Skeletal muscle satellite cell (primary cell): Measurements from ENCODE around the gene MTCH1.
A peak's percentile ranks its signal among the peaks of the same experiment; 100 is the strongest.

ENCODE experiments used
- H3K27me3 ChIP-seq: 2 replicates; pipeline ENCODE4 v1.7.0; 2013; ENCODE audit warnings: low read length; ENCODE audit not compliant: control insufficient read depth, insufficient read depth
- H3K36me3 ChIP-seq: 2 replicates; pipeline ENCODE4 v1.7.0; 2013; ENCODE audit warnings: mild to moderate bottlenecking, control low read depth, low read length; ENCODE audit not compliant: insufficient read depth
- H3K4me1 ChIP-seq: 2 replicates; pipeline ENCODE4 v1.7.0; 2013; ENCODE audit warnings: low read length; ENCODE audit not compliant: control insufficient read depth, insufficient read depth
- H3K4me2 ChIP-seq: 2 replicates; pipeline ENCODE4 v1.7.0; 2013; ENCODE audit warnings: mild to moderate bottlenecking, low read length
- H3K4me3 ChIP-seq: 2 replicates; pipeline ENCODE4 v1.7.0; 2013; ENCODE audit warnings: low read length
- H3K9ac ChIP-seq: 2 replicates; pipeline ENCODE4 v1.7.0; 2013; ENCODE audit warnings: mild to moderate bottlenecking, low read depth, low read length, moderate library complexity
- H3K9me3 ChIP-seq: replicated peaks from 2 replicates; pipeline ENCODE4 v1.7.0; 2013; ENCODE audit warnings: mild to moderate bottlenecking, control low read depth, low read length

Gene MTCH1

DNA sequence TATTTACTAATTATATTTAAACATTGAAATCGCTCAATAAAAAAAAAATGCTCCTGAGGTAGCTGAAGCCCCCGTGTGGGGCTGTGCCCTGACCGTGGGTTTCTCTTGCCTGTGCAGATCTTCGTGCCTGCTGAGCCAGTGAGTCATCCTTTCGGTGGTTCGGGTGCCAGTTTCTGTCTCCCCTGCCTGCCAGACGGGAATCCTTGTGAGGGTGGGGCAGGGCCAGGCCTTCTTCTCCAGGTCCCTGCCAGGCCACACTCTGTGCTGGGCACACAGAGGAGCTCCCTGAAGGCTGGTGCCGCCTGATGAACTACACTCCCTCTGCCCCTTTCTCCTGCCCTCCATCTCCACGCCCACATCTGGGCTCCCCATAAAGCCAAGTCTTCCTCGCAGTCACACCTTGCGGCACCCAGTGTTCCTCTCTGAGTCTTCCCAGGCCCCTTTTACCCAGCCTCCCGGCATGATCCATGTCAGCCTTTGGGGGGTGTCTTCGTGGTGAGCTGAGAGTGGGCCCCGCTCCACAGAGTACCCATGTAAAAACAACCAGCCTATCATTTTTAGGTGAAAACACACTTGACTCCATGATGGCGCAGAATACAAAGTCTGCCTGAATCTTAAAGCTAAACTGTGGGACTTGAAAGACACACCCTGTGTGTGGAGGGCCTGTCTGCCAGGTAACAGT lies 38.8 kb upstream of the MTCH1 start:
- no peak overlapping the region for H3K9ac ChIP-seq
- no peak overlapping the region for H3K4me2 ChIP-seq
- H3K4me3 ChIP-seq, result no peak overlapping the region
- H3K36me3 ChIP-seq, result no peaks in the 10 kb centered on the region
- H3K27me3 ChIP-seq, result no peaks in the 10 kb centered on the region
- H3K4me1 ChIP-seq, result peaks cover 4% of the 10 kb centered on the region
- H3K9me3 ChIP-seq, result no peaks in the 10 kb centered on the region

- no peak overlapping the region for H3K9ac ChIP-seq
These were observed 36.3 kb upstream of the MTCH1 start for GRCh38 chr6:37022135-37022863.

DNA sequence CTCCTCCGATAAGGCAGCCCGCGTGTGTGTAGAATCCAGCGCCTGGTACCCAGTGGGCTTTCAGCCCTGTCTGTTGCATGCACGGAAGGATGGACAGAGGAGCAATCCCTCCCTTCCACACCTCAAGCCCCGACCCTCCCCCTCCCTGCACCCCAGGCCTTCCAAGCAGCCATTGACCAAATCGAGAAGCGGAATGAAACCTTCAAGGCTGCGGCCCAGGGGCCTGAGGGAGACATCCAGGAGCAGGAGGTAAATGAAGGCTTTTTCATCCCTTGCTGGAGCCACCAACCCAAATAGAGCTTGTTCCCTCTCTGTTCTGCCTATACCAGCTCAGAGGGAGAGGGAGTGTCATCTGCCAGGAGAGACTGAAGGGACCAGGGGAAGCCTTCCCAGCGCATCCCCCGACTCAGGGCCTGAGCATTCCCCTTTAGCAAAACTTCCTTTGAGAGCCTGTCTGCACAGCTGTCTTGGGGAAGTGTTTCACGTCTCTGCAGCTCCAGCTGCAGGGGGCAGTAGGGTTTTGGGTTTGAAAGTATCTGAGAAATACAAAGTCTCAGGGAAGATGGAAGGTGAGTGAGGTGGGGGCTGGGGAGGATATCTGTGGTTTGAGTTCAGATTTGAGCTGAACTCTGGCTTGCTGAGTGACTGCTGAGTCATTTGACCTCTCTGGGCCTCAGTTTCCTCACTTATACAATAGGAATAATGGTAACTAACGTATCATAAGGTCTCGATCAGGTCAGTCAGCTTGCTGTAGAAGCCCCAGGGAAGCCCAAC lies 35.5 kb upstream of the MTCH1 start:
- Histone ChIP-seq H3K36me3 (no peaks in the 10 kb centered on the region), H3K9me3 (no peaks in the 10 kb centered on the region), H3K27me3 (no peaks in the 10 kb centered on the region), H3K4me1 (peaks cover 7% of the 10 kb centered on the region), H3K4me2 (no peak overlapping the region), H3K9ac (no peak overlapping the region), H3K4me3 (no peak overlapping the region)

More at GRCh38 chr6:37022135-37022863, 36.3 kb upstream of the MTCH1 start:
- Histone ChIP-seq H3K36me3 (no peaks in the 10 kb centered on the region), H3K27me3 (no peaks in the 10 kb centered on the region), H3K9me3 (no peaks in the 10 kb centered on the region), H3K4me1 (peaks cover 7% of the 10 kb centered on the region), H3K4me3 (no peak overlapping the region), H3K4me2 (no peak overlapping the region)

DNA sequence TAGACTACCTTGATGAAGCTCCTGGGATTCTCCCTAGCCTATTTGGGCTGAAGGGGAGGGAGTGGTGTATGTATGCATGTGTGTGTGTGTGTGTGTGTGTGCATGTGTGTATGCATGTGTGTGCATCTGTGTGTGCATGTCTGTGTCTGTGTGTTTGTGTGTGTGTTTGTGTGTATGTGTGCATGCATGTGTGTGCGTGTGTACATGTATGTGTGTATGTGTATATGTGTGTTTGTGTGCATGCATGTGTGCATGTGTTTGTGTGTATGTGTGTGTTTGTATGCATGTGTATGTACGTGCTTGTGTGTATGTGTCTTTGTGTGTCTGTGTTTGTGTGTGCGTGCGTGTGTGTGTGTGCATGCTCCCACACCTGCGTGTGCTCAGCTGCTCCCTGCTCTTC lies 34.8 kb upstream of the MTCH1 start:
- peaks cover 7% of the 10 kb centered on the region for H3K4me1 ChIP-seq

GRCh38 chr6:37020381-37020780 lies 34.4 kb upstream of the MTCH1 start:
- Histone ChIP-seq H3K4me1 (peaks cover 7% of the 10 kb centered on the region), H3K27me3 (no peaks in the 10 kb centered on the region), H3K4me3 (no peak overlapping the region), H3K9ac (no peak overlapping the region), H3K36me3 (no peaks in the 10 kb centered on the region), H3K4me2 (no peak overlapping the region), H3K9me3 (no peaks in the 10 kb centered on the region)

More for the DNA sequence above, 34.8 kb upstream of the MTCH1 start:
- no peak overlapping the region for H3K4me3 ChIP-seq
- H3K9me3 ChIP-seq, result no peaks in the 10 kb centered on the region
- H3K36me3 ChIP-seq, result no peaks in the 10 kb centered on the region
- no peak overlapping the region for H3K9ac ChIP-seq
- no peaks in the 10 kb centered on the region for H3K27me3 ChIP-seq
- no peak overlapping the region for H3K4me2 ChIP-seq

GRCh38 chr6:37019065-37019450 lies 33.1 kb upstream of the MTCH1 start:
- Histone ChIP-seq H3K27me3 (peaks cover 2% of the 10 kb centered on the region), H3K4me1 (peaks cover 3% of the 10 kb centered on the region), H3K9me3 (no peaks in the 10 kb centered on the region), H3K9ac (no peak overlapping the region), H3K36me3 (no peaks in the 10 kb centered on the region), H3K4me3 (no peak overlapping the region), H3K4me2 (no peak overlapping the region)

GRCh38 chr6:37018198-37019064 lies 32.4 kb upstream of the MTCH1 start:
- H3K36me3 ChIP-seq, result no peaks in the 10 kb centered on the region
- peaks cover 3% of the 10 kb centered on the region for H3K27me3 ChIP-seq
- H3K9ac ChIP-seq, result no peak overlapping the region
- peaks cover 3% of the 10 kb centered on the region for H3K4me1 ChIP-seq
- H3K4me2 ChIP-seq, result peak overlapping the region; percentile 38
- H3K9me3 ChIP-seq, result no peaks in the 10 kb centered on the region
- no peak overlapping the region for H3K4me3 ChIP-seq

GRCh38 chr6:37017606-37018197 lies 31.7 kb upstream of the MTCH1 start:
- H3K36me3 ChIP-seq, result no peaks in the 10 kb centered on the region
- H3K4me2 ChIP-seq, result peak overlapping the region; percentile 38
- no peaks in the 10 kb centered on the region for H3K9me3 ChIP-seq
- H3K4me1 ChIP-seq, result peaks cover 3% of the 10 kb centered on the region
- H3K4me3 ChIP-seq, result no peak overlapping the region
- peaks cover 3% of the 10 kb centered on the region for H3K27me3 ChIP-seq
- no peak overlapping the region for H3K9ac ChIP-seq

GRCh38 chr6:37016995-37017394 lies 31.0 kb upstream of the MTCH1 start:
- Histone ChIP-seq H3K4me2 (no peak overlapping the region), H3K9ac (no peak overlapping the region), H3K36me3 (no peaks in the 10 kb centered on the region), H3K4me3 (no peak overlapping the region), H3K27me3 (peaks cover 3% of the 10 kb centered on the region), H3K4me1 (peaks cover 3% of the 10 kb centered on the region), H3K9me3 (no peaks in the 10 kb centered on the region)

DNA sequence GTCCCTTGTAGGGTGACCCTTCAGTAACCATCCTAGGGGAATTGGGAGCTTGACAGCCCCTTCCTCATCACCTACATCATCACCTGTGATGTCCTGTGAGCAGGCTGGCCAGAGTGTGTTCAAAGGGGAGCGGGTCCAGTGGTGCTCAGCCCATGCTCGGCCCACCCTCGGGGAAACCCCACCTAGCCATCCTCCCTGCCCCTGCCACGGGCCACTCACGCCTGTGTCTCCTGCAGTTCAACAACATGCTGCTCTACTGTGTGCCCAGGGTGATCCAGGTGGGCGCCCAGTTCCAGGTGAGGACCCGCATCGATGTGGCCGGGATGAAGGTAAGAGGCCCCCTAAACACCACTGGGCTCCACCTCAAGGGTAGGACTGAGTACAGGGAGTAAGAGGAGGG lies 29.5 kb upstream of the MTCH1 start:
- no peaks in the 10 kb centered on the region for H3K36me3 ChIP-seq
- no peak overlapping the region for H3K4me3 ChIP-seq
- H3K4me1 ChIP-seq, result peaks cover 3% of the 10 kb centered on the region
- peaks cover 3% of the 10 kb centered on the region for H3K27me3 ChIP-seq
- H3K9me3 ChIP-seq, result no peaks in the 10 kb centered on the region
- no peak overlapping the region for H3K9ac ChIP-seq
- H3K4me2 ChIP-seq, result no peak overlapping the region
